ENCODE data around the gene PTPRCAP. TPM values are rescaled to one million over a fixed set of nuclear protein-coding genes. Genes with fewer than 3 reads are reported as not detected.

PTPRCAP gene
- polyA plus RNA-seq, 3 donors, result 0.85 to 2.6 (median 1.9) TPM

Other genes with a start within 250 kb of the PTPRCAP start
- gene GRK2, start 171.2 kb downstream of the PTPRCAP start, polyA plus RNA-seq (ENCODE audit: insufficient read length in 3 of 3), result 10 to 100 TPM; 48.0 to 55.7 (median 49.5) TPM
- gene ANKRD13D, start 148.4 kb downstream of the PTPRCAP start, polyA plus RNA-seq (ENCODE audit: insufficient read length in 3 of 3), result 10 to 100 TPM; 18.9 to 21.1 (median 20.8) TPM
- gene SSH3, start 134.2 kb downstream of the PTPRCAP start, polyA plus RNA-seq (ENCODE audit: insufficient read length in 3 of 3), result 10 to 100 TPM; 16.5 to 22.2 (median 19.6) TPM
- gene POLD4, start 84.1 kb downstream of the PTPRCAP start, polyA plus RNA-seq (ENCODE audit: insufficient read length in 3 of 3), result 10 to 100 TPM; 16.2 to 23.2 (median 18.8) TPM
- 1 to 10 TPM; 4.2 to 4.8 (median 4.5) TPM for gene CLCF1, start 64.1 kb downstream of the PTPRCAP start, polyA plus RNA-seq (ENCODE audit: insufficient read length in 3 of 3)
- gene RAD9A, start 45.7 kb downstream of the PTPRCAP start, polyA plus RNA-seq (ENCODE audit: insufficient read length in 3 of 3), result 10 to 100 TPM; 15.4 to 16.4 (median 16.4) TPM
- 100 to 1,000 TPM; 132 to 171 (median 159) TPM for gene PPP1CA, start 35.8 kb downstream of the PTPRCAP start, polyA plus RNA-seq (ENCODE audit: insufficient read length in 3 of 3)
- gene TBC1D10C, start 33.6 kb downstream of the PTPRCAP start, polyA plus RNA-seq (ENCODE audit: insufficient read length in 3 of 3), result 1 to 10 TPM; 3.8 to 4.2 (median 4.2) TPM
- 1 to 10 TPM; 1.1 to 1.5 (median 1.4) TPM for gene CARNS1, start 22.0 kb downstream of the PTPRCAP start, polyA plus RNA-seq (ENCODE audit: insufficient read length in 3 of 3)
- gene RPS6KB2, start 9.2 kb downstream of the PTPRCAP start, polyA plus RNA-seq (ENCODE audit: insufficient read length in 3 of 3), result 10 to 100 TPM; 36.0 to 45.1 (median 39.1) TPM
- gene CORO1B, start 5.8 kb upstream of the PTPRCAP start, polyA plus RNA-seq (ENCODE audit: insufficient read length in 3 of 3), result 10 to 100 TPM; 55.1 to 65.0 (median 64.0) TPM
- gene GPR152, start 15.0 kb upstream of the PTPRCAP start, polyA plus RNA-seq (ENCODE audit: insufficient read length in 3 of 3), result not detected
- 1 to 10 TPM in 1 of 3 donors, under 1 TPM in 2; 0.44 to 1.0 (median 0.64) TPM for gene CABP4, start 17.7 kb upstream of the PTPRCAP start, polyA plus RNA-seq (ENCODE audit: insufficient read length in 3 of 3)
- 10 to 100 TPM; 36.0 to 45.1 (median 42.7) TPM for gene TMEM134, start 31.6 kb upstream of the PTPRCAP start, polyA plus RNA-seq (ENCODE audit: insufficient read length in 3 of 3)
- gene AIP, start 45.3 kb upstream of the PTPRCAP start, polyA plus RNA-seq (ENCODE audit: insufficient read length in 3 of 3), result 10 to 100 TPM; 61.9 to 72.1 (median 66.7) TPM
- gene PITPNM1, start 67.7 kb upstream of the PTPRCAP start, polyA plus RNA-seq (ENCODE audit: insufficient read length in 3 of 3), result 10 to 100 TPM; 21.5 to 26.4 (median 23.8) TPM
- gene CDK2AP2, start 70.5 kb upstream of the PTPRCAP start, polyA plus RNA-seq (ENCODE audit: insufficient read length in 3 of 3), result 10 to 100 TPM; 31.3 to 46.8 (median 36.5) TPM
- gene CABP2, start 85.8 kb upstream of the PTPRCAP start, polyA plus RNA-seq (ENCODE audit: insufficient read length in 3 of 3), result under 1 TPM in 2 of 3 donors, not detected in 1; 0.23 to 0.24 TPM
- 100 to 1,000 TPM; 671 to 854 (median 757) TPM for gene GSTP1, start 146.1 kb upstream of the PTPRCAP start, polyA plus RNA-seq (ENCODE audit: insufficient read length in 3 of 3)
- 100 to 1,000 TPM; 149 to 153 (median 149) TPM for gene NDUFV1, start 169.3 kb upstream of the PTPRCAP start, polyA plus RNA-seq (ENCODE audit: insufficient read length in 3 of 3)
- 1 to 10 TPM; 3.3 to 5.3 (median 3.4) TPM for gene NUDT8, start 192.3 kb upstream of the PTPRCAP start, polyA plus RNA-seq (ENCODE audit: insufficient read length in 3 of 3)
- gene TBX10, start 202.1 kb upstream of the PTPRCAP start, polyA plus RNA-seq (ENCODE audit: insufficient read length in 3 of 3), result not detected
- gene ACY3, start 213.0 kb upstream of the PTPRCAP start, polyA plus RNA-seq (ENCODE audit: insufficient read length in 3 of 3), result 10 to 100 TPM; 16.8 to 24.9 (median 23.2) TPM
- 1 to 10 TPM; 1.8 to 3.1 (median 2.0) TPM for gene ALDH3B2, start 236.9 kb upstream of the PTPRCAP start, polyA plus RNA-seq (ENCODE audit: insufficient read length in 3 of 3)